LoVo (cell line): ENCODE results near the gene DYRK4.
A peak's percentile ranks its signal among the peaks of the same experiment; 100 is the strongest.
"Not testable (repeated sequence)": the region's sequence is repeated elsewhere in the genome, so short reads cannot be mapped to it uniquely, and the experiment has no call there.

Source experiments
- DNase-seq: peaks from one replicate; pipeline ENCODE4 v3.0.0-alpha.2; 2016; ENCODE audit warnings: low spot score

The DYRK4 gene

GRCh38 chr12:4562034-4562657 is at the start of gene DYRK4:
Gene DYRK4 (plus strand): TSS chr12:4562208. CDS start chr12:4562246, 38 bp downstream.
- peak; percentile 85 for DNase-seq

- DNase-seq = peak; percentile 35
Measured at GRCh38 chr12:4518106-4518728, 43.8 kb upstream of the DYRK4 start.

GRCh38 chr12:4523443-4523842 is 38.6 kb upstream of the DYRK4 start:
- not testable (repeated sequence) for DNase-seq

GRCh38 chr12:4526923-4527546 is 35.0 kb upstream of the DYRK4 start:
- DNase-seq = peak; percentile 55

- DNase-seq = no peak
Measured at GRCh38 chr12:4530160-4530559, 31.8 kb upstream of the DYRK4 start.

- DNase-seq = no peak
Measured at GRCh38 chr12:4530982-4531586, 30.9 kb upstream of the DYRK4 start.

- DNase-seq = no peak
Measured at GRCh38 chr12:4535092-4535491, 26.9 kb upstream of the DYRK4 start.

GRCh38 chr12:4535871-4536270 is 26.1 kb upstream of the DYRK4 start:
- DNase-seq = no peak

- DNase-seq = peak; percentile 99
Measured at GRCh38 chr12:4538207-4539160, 23.5 kb upstream of the DYRK4 start, which contains the start of gene RAD51AP1. Gene RAD51AP1 (plus strand): TSS chr12:4538890. CDS start chr12:4538940, 50 bp downstream.

GRCh38 chr12:4539167-4539870 is 22.7 kb upstream of the DYRK4 start:
- no peak for DNase-seq

GRCh38 chr12:4540170-4540569 is 21.8 kb upstream of the DYRK4 start:
- DNase-seq = no peak

- DNase-seq = no peak
Measured at GRCh38 chr12:4540638-4541037, 21.4 kb upstream of the DYRK4 start.

GRCh38 chr12:4545195-4545594 is 16.8 kb upstream of the DYRK4 start:
- no peak for DNase-seq

GRCh38 chr12:4552191-4552590 is 9.8 kb upstream of the DYRK4 start:
- no peak for DNase-seq

GRCh38 chr12:4553943-4554342 is 8.1 kb upstream of the DYRK4 start:
- DNase-seq = no peak

- no peak for DNase-seq
Measured at GRCh38 chr12:4555804-4556203, 6.2 kb upstream of the DYRK4 start.

GRCh38 chr12:4556735-4557530 is 5.1 kb upstream of the DYRK4 start:
- no peak for DNase-seq

GRCh38 chr12:4557586-4557985 is 4.4 kb upstream of the DYRK4 start:
- DNase-seq = no peak

- DNase-seq = no peak
Measured at GRCh38 chr12:4558171-4558570, 3.8 kb upstream of the DYRK4 start.

GRCh38 chr12:4563336-4563735 is 1.3 kb downstream of the DYRK4 start:
- no peak for DNase-seq
